ENCODE measurements around the gene PLEKHH2. TPM values are rescaled to one million over a fixed set of nuclear protein-coding genes. Genes with fewer than 3 reads are reported as not detected.
"Not testable (repeated sequence)": the region's sequence is repeated elsewhere in the genome, so short reads cannot be mapped to it uniquely, and the experiment has no call there.

The PLEKHH2 gene
- polyA plus RNA-seq, 3 donors = 18.4 to 66.9 (median 64.8) TPM

DNA sequence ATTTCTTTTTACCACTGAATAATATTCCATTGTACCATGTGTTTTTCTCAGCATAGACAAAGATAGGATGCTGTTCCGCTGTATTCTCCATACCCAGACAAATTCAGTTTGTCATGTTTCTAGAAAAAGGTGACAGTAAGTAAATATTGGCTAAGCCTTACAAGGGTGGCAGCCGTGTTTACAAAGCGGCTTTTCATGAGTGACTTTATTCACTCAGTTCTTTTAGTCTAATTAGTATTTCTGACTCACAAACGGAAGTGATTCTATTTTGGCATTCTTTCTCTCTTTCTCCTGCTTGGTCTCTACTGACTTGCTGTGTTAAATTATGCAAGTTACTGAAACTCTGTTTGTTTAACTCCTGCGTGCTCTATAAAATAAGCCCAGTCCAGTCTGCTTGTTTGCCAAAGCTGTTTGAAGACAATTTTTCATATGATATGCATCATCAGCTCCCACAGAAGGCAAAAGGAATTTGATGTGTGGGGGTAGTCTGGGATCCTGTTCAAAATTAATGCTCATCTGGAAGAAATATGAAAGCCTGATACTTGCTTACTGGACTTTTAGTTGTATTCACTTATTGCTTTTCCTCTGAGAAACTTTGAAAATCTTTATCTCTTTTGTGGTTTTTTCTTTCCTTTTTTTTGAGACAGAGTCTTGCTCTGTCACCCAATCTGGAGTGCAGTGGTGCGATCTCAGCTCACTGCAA lies 2.3 kb upstream of the PLEKHH2 start:
- peak; percentile 62 for DNase-seq

DNA sequence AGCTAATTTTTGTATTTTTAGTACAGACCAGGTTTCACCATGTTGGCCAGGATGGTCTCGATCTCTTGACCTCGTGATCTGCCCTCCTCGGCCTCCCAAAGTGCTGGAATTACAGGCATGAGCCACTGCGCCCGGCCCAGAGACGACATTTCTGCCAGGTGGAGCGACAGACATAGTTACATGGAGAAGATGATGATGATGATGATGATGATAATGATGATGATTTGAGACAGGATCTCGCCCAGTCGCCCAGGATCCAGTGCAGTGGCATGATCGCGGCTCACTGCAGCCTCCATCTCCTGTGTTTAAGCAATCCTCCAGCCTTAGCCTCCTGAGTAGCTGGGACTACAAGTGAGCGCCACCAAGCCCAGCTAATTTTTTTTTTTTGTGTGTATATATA lies 907 bp upstream of the PLEKHH2 start:
- DNase-seq = not testable (repeated sequence)

DNA sequence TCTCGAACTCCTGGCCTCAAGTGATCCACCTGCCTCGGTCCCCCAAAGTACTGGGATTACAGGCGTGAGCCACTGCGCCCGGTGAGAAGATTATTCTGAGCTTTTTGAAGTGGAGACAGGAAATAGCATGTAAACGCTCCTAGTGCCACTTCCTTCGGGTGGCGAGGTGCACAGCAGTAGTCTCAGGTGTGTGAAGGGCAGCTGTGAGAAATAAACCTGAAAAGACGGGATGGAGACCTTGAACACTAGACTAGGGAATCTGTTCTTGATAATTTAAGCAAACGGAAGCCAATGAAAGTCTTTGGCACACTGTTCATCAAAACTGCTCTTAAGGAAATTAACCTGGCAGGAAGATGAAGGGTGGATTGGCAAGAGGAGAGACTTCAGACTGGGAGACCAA lies 439 bp upstream of the PLEKHH2 start:
- DNase-seq = no peak

DNA sequence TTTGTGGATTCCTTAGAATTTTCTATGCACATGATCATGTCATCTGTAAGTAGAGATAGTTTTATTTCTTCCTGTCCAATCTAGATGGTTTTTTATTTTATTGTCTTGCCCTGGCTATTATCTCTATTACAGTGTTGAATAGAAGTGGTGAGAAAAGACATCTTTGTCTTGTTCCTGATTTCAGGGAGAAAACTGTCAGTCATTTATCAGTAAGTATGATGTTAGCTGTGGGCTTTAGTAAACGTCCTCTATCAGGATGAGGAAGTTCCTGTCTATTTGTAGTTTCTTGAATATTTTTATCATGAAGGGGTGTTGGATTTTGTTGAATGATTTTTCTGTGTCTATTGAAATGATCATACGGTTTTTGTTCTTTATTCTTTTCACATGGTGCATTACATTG lies 5.3 kb downstream of the PLEKHH2 start:
- no peak for DNase-seq

DNA sequence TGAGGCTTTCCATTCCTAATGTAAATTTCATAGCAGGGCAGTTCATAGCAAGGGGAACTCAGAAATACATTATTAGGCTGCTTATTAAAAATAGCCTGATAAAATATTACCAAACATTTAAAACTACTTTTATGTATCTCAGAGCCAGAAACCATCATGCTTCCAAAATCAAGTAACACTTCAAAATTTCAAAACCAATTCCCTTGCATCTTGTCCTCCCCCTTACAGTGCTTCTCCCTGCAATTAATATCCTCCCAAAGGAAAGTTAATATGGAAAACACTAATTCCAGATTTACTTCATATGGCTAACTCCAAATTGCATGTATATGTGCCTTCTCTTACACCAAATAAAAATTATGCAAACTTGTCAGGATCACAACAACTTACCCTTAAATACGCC lies 6.6 kb downstream of the PLEKHH2 start:
- no peak for DNase-seq

DNA sequence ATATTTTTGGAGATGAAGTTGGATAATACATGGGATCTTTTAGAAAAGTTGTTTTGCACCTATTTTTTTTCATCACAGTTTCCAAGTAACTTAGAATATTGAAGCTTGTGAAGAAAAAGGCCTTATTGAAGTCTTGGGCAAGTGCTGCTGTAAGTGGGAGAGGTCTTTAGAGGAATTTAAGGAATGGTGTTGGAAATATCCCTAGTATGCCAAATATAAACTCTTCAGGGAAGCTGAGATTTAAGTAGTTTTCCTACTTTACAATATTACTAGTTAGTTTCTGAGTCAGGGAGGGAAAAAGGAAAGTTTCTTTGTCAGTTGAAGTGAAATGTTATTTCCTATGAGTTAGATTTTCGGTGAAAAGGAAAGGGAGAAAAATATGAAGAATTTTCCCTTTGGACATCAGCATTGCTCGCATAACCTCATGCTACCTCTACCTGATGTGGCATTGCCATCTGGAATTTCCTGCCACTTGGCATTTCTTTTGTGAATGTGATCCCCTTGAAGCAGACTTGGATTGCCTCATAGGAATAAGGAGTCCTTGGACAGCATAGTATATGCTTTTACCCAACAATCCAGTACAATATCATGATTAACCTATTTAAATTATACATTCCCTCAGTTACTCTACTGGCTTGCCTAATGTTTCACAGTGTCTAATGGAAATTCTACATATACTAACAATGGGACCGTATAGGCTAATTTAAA lies 12.1 kb downstream of the PLEKHH2 start:
- no peak for DNase-seq

DNA sequence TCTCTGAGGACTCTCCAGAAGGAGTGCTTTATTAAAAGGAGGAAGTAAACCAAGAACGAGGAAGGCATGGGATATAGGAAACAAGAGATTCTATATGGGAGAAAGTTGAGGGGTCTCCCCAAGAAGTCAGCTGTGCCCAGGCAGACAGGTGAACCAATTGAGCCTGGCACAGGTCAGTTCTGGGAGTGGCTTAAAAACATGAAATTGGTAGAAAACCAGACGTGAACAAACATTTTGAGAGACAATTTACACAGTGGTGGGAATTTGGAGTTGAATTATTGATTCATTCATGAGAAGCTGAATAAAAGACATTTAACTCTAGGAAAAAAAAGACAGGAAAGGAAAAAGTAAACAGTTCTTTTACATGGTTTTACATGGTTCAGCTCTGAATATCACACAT lies 16.4 kb downstream of the PLEKHH2 start:
- no peak for DNase-seq

DNA sequence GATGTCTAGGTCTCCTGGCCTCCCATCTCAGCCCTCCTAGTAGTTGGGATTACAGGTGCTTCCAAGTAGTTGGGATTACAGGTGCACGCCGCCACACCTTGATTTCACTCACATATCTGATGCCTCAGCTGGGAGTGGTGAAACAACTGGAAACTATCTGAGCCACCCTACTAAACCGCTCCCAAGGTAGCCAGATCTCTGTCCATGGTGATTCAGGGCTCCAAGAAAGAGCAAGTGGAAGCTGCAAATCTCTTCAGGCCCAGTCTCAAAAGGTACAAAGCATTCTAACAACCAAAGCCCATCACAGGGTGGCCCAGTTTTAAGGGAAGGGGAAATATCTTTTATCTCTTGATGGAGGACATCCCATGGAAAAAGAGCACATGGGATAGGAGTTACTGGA lies 20.2 kb downstream of the PLEKHH2 start:
- DNase-seq = no peak

DNA sequence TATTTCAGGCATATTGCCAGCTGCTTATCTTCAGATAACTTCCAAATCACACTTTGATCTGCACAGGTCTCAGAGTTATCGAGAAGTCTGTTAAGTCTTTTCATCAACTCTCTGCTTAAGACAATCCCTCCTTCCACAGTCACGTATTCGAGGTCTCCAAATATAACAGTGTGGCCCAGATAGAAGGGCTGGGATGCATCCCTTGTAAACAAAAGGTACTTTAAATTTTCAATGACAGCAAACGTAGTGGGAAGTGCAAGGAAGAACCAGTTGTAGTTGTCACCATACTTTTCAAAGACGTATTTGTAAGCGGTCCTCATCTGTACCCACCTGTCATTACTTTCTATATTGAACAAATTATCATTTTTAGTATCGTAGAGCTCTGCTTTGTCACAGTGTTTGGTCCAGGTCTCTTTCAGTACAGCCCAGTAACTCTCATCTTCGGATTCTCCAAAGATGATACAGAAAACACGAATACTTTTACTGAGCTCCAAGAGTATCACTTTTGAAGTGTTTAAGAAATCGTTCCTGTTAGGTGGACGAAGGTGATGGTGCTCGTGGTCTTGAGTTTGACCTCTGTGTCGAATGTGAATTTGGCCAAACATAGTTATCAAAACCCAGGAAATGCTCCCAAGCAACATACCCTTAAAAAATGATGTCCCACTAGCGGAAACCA lies 38.7 kb downstream of the PLEKHH2 start:
- no peak for DNase-seq

DNA sequence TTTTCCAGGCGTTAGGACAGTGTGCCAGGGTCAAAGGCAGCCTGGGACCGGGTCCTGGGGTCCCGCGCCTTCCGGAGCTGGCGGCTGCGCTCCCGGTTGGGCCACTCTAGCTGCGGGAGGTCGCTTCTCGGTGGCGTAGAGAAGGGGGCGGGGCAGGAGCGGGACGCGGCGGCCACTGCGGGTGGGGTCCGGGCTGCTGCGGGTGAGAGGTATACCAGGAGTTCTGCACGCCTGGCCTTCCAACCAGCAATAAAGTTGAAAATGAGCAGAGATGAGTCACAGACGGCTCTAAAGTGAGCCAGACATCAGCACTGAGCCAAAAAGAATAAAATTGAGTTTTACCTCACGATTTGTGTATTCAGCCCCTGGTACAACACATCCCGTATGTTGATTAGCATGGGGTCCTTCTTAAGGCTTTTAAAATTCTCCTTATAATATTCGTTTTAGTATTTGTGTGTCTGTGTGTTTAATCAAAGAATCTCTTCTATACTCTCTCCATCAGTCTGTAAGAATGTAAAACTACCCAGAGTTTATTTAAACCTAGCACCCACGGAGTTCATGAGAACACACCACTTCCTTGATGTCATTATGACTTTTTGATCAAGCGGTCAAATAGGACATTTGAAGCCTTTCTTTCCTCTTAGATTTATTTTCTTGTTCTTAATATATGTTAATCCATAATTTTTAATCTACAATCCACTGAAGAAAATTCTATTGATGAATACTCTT lies 39.4 kb downstream of the PLEKHH2 start, which contains the start of gene C1GALT1C1L:
TSS of gene C1GALT1C1L (minus strand) at position 108 of the 729 bp plus-strand sequence. CDS start at position 1, 107 bp downstream.
- peak; percentile 39 for DNase-seq

DNA sequence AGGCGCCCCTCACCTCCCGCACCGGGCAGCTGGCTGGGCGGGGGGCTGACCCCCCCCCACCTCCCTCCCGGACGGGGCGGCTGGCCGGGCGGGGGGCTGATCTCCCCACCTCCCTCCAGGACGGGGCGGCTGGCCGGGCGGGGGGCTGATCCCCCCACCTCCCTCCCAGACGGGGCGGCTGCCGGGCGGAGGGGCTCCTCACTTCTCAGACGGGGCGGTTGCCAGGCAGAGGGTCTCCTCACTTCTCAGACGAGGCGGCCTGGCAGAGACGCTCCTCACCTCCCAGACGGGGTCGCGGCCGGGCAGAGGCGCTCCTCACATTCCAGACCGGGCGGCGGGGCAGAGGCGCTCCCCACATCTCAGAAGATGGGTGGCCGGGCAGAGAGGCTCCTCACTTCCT lies 40.7 kb downstream of the PLEKHH2 start:
- not testable (repeated sequence) for DNase-seq

DNA sequence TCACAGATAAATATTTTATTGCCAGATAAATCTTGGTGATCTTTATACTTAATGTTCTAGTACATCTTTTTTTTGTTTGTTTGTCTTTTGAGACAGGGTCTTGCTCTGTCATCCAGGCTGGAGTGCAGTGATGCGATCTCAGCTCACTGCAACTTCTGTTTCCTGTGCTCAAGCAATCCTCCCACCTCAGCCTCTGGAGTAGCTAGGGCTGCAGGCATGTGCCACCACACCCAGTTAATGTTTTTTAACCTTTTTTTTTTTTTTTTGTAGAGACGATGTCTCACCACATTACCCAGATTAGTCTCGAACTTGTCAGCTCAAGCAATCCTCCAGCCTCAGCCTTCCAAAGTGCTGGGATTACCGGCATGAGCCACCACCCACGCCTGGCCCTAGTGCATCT lies 48.3 kb downstream of the PLEKHH2 start:
- DNase-seq = no peak

DNA sequence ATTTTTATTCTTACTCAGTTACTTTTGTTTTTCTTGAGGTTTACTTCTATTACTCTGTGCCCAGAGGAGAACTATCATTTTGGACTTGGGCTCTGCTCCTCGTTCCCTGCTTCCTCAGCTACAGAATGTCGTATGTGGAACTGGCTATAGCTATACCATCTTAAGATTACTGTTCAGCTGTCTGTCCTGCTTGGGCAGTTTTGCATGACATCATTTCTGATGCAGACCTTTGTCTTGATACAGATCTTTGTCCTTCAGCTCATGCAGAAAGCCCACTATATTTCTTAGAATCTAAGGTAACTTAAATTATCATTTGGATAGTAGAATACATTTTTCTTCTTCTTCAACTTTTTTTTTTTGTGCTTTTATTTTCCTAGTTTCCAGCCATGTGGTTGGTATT lies 52.9 kb downstream of the PLEKHH2 start:
- DNase-seq = no peak

DNA sequence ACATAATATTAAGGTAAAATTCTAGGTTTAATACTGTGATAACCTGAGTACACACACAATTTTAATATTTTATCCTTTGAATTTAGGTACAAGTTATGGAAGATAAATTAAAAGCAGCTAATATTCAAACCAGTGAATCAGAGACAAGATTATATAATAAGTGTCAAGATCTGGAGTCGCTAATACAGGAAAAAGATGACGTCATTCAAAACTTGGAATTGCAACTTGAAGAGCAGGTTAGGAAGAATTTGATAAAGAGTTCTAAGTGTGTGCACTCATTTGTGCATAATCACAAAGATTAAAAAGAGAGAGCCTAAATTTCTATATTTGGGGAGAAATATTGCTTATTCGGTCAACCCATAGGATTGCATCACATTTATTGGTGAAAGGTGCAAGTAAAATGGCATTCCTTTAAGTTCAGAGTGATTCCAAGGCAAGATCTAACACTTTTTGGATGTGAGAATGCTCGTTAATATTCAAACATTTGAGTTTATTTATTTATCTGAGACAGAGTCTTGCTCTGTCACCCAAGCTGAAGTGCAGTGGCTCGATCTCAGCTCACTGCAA lies 55.5 kb downstream of the PLEKHH2 start:
- DNase-seq = no peak

DNA sequence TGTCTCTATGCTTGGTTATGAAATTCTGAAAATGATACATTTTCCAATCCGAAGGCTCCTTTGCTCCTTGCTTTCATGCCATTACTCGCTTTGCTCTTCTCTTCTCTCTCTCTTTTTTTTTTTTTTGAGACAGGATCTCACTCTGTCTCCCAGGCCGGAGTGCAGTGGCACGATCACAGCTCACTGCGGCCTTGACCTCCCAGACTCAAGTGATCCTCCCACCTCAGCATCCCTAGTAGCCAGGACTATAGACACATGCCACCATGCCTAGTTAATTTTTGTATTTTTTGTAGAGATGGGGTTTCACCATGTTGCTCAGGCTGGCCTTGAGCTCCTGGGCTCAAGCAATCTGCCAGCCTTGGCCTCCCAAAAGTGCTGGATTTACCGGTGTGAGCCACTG lies 61.1 kb downstream of the PLEKHH2 start:
- not testable (repeated sequence) for DNase-seq

DNA sequence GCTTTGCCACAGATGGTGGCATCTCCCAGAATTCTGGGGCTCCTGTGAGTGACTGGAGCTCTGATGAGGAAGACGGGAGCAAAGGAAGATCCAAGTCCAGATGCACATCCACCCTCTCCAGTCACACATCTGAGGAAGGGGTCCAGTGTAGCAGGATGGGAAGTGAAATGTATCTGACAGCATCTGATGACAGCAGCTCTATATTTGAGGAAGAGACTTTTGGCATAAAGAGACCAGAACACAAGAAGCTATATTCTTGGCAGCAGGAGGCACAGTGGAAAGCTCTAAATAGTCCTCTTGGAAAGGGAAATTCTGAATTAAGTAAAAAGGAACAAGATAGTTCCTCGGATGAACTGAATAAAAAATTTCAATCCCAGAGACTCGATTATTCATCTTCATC lies 62.7 kb downstream of the PLEKHH2 start:
- DNase-seq = no peak

DNA sequence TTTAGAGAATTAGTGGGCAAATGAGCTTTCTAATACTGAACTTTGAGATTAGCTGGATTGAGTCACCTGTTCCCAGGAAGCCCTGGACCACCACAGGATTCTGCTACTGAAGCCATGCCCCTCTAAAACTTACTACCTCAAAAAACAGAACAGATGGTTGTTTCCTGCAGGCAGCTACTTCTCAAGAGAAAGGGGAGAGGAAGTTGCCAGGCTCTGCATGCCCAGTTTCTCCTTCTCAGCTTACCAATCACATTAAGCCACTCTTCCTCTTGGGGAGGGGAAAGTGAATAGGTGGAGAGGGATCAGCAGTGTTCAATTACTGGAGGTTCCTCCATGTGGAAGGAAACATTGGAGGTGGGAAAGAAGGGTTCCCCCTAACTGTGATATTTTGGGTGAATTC lies 64.1 kb downstream of the PLEKHH2 start:
- no peak for DNase-seq

DNA sequence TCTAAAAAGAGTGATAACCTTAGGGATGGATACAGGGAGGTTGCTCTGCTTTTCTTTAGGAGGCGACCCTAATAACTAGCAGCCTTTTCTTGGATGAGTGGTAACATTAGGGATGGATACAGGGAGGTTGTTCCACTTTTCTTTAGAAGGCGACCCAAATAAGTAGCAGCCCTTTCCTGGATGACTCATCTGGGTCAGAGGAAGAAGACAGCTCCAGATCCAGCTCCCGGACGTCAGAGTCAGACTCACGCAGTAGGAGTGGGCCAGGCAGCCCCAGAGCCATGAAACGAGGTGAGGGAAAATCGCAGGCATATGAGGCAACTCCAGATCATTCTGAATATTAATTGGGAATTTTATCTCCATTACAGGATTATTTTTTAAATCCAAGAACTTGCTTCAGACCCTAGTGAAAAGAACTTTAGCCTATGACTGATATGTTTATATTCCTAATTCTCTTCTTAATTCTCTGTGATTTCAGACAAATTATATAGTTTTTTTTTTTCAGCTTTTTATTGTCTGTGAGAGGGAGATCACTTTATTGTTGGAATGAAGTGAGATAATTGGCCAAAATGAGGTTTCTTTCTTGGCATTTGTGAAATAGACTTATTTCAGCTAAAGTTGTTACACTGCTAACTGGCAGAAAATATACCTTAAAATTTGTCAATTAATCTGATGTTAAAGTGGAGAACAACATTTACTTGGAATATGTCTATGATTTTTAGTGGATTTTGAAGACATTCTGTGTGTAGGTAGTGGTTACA lies 70.4 kb downstream of the PLEKHH2 start:
- no peak for DNase-seq

DNA sequence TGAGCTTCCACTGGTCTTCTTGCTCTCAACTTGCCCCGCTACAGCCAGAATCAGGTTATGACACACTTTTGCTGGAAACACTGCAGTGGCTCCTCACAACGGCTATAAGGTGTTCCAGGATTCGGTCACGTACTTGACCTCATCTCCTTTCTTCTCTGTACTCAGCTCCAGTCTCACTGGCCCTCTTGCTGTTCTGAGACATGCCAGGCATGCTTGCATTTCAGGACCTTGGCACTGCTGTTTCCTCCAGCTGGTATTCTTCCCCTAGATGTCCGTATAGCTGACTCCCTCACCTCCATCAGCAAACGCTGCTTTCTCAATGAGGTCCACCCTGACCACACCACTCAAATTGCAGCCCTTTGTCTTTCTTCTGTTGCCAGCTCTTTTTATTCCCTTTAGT lies 71.1 kb downstream of the PLEKHH2 start:
- DNase-seq = no peak

DNA sequence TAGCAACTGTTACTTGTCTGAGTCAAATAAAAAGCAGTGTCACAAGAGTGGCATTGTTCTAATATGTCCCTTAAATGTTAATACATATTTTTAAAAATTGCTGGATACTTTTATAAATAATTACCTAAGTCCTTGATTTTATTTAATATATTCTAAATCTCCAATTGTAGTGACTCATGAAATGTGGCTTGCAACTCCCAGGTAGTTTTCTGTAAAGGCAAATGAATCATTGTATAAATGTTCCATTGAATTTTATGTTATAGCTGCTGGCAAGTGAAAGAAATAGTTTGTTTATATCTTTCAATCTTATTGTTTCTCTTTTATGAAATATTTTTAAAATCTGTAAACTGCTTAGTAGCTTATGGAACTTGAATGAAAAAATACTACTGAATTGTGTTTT lies 71.8 kb downstream of the PLEKHH2 start:
- DNase-seq = no peak

DNA sequence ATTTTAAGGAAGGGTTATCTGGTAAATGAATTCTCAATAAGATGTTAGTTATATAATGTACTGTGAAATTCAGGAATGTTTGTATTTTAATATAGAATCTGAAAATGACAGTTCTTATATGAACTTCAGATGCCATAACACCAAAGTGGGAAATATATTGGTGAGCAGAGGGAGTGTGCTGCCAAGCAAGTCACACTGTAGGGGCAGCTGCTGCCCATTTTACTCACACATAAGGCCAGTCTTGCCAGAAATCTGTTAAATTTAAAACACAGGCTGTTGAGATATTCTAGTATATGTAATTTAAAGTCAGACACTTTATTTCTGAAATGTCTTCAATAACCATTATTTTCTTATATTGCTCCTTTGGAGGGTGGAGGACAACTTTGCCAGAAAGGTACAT lies 73.8 kb downstream of the PLEKHH2 start:
- DNase-seq = no peak

All from renal pelvis (tissue), 4 donors.